Endothelial cell (in vitro differentiated cells): ENCODE data around the gene SND1. TPM values are rescaled to one million over a fixed set of nuclear protein-coding genes. Genes with fewer than 3 reads are reported as not detected.
"Not testable (repeated sequence)": the region's sequence is repeated elsewhere in the genome, so short reads cannot be mapped to it uniquely, and the experiment has no call there.

ENCODE experiments used
- DNase-seq: peaks from one replicate; pipeline ENCODE4 v3.0.0; 2021; ENCODE audit warnings: low spot score
- H3K27ac Mint-ChIP-seq: one replicate; pipeline ENCODE4 v1.8.0; 2021; ENCODE audit warnings: mixed read lengths, inconsistent platforms; ENCODE audit not compliant: unreplicated experiment
- H3K27me3 Mint-ChIP-seq: one replicate; pipeline ENCODE4 v1.8.0; 2021; ENCODE audit warnings: mild to moderate bottlenecking, moderate library complexity, mixed read lengths, inconsistent platforms; ENCODE audit not compliant: unreplicated experiment
- H3K36me3 Mint-ChIP-seq: one replicate; pipeline ENCODE4 v1.8.0; 2021; ENCODE audit warnings: mild to moderate bottlenecking, low read depth, mixed read lengths, inconsistent platforms; ENCODE audit not compliant: unreplicated experiment
- H3K4me1 Mint-ChIP-seq: one replicate; pipeline ENCODE4 v1.8.0; 2021; ENCODE audit warnings: mild to moderate bottlenecking, mixed read lengths, inconsistent platforms; ENCODE audit not compliant: unreplicated experiment
- H3K4me3 Mint-ChIP-seq: one replicate; pipeline ENCODE4 v1.8.0; 2021; ENCODE audit warnings: mild to moderate bottlenecking, mixed read lengths, inconsistent platforms; ENCODE audit not compliant: unreplicated experiment
- H3K9me3 Mint-ChIP-seq: one replicate; pipeline ENCODE4 v1.8.0; 2021; ENCODE audit warnings: mixed read lengths, inconsistent platforms; ENCODE audit not compliant: unreplicated experiment
- CTCF ChIP-seq: fragments of 200-600 bp; sonication (generic); IDR thresholded peaks from one replicate; pipeline ENCODE4 v1.5.0; 2021; ENCODE audit warnings: antibody characterized with exemption; ENCODE audit not compliant: unreplicated experiment
- total RNA-seq: library from RNA; stranded (reverse); fragmentation: NEBNext Ultra II Directional; extraction: Animal tissue kit (Norgen Biotek cat#: 25700); gene quantifications from one replicate; pipeline ENCODE4 v1.2.1, GENCODE V29; 2021; ENCODE audit not compliant: unreplicated experiment

SND1 gene
- total RNA-seq, 1 donor from 2014 or later = 375 TPM

- Mint-ChIP-seq H3K4me1 (peaks cover 74% of the 10 kb centered on the region), H3K9me3 (peaks cover 6% of the 10 kb centered on the region), H3K27me3 (peaks cover 16% of the 10 kb centered on the region), H3K27ac (peak overlapping the region; percentile 70), H3K4me3 (peak overlapping the region; percentile 19), H3K36me3 (peaks cover 30% of the 10 kb centered on the region)
- no peak for DNase-seq
- TF ChIP-seq CTCF = no peak
Measured at GRCh38 chr7:127833641-127834040, 181.6 kb downstream of the SND1 start.

- Mint-ChIP-seq H3K27me3 (peaks cover 15% of the 10 kb centered on the region), H3K4me1 (peaks cover 67% of the 10 kb centered on the region), H3K36me3 (peaks cover 31% of the 10 kb centered on the region), H3K27ac (peak overlapping the region; percentile 70), H3K4me3 (no peak overlapping the region), H3K9me3 (peaks cover 6% of the 10 kb centered on the region)
- no peak for TF ChIP-seq CTCF
- no peak for DNase-seq
Measured at GRCh38 chr7:127835679-127836078, 183.7 kb downstream of the SND1 start.

DNA sequence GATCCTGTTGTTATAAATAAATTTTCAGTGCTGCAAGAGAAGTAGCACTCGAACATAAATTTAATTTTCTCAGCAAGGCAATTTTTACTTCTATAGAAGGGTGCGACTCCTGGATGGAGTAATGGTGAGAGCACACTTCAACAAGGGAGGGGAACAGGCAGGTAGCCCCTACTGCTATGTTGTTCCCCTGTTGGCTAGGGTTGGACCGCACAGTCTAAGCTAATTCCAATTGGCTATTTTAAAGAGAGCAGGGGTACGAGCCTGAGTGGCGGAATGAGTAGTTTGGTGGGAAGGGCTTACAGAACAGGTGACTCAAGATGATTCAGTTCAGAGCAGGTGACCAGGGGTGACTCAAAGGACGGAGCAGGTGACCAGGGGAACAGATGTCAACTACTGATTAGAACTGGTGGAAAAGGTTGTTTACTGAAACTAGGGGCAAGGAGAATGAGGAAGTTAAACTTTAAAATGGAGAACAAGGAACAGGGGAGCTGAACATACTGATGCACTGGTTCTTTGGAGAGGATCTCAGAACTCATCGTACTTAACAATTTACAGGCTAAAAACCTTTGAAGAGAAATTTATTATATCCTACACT is 185.9 kb downstream of the SND1 start:
- peaks cover 36% of the 10 kb centered on the region for H3K36me3 Mint-ChIP-seq
- H3K4me3 Mint-ChIP-seq = peak overlapping the region; percentile 69
- H3K4me1 Mint-ChIP-seq = peaks cover 60% of the 10 kb centered on the region
- peak overlapping the region; percentile 79 for H3K27ac Mint-ChIP-seq
- not testable (repeated sequence) for DNase-seq, H3K9me3 Mint-ChIP-seq, H3K27me3 Mint-ChIP-seq

GRCh38 chr7:127838816-127839415 is 186.9 kb downstream of the SND1 start:
- Mint-ChIP-seq H3K4me1 (peaks cover 56% of the 10 kb centered on the region), H3K27ac (no peak overlapping the region), H3K27me3 (peaks cover 9% of the 10 kb centered on the region), H3K36me3 (peaks cover 40% of the 10 kb centered on the region), H3K4me3 (peak overlapping the region; percentile 66), H3K9me3 (peaks cover 6% of the 10 kb centered on the region)
- no peak for TF ChIP-seq CTCF
- DNase-seq = no peak

- no peak overlapping the region for H3K4me3 Mint-ChIP-seq
- peaks cover 6% of the 10 kb centered on the region for H3K9me3 Mint-ChIP-seq
- H3K27ac Mint-ChIP-seq = no peak overlapping the region
- peaks cover 50% of the 10 kb centered on the region for H3K36me3 Mint-ChIP-seq
- no peak for TF ChIP-seq CTCF
- H3K27me3 Mint-ChIP-seq = peaks cover 6% of the 10 kb centered on the region
- DNase-seq = no peak
- peaks cover 52% of the 10 kb centered on the region for H3K4me1 Mint-ChIP-seq
Measured at GRCh38 chr7:127840226-127840951, 188.4 kb downstream of the SND1 start.
